K562 (cell line): Measurements from ENCODE around the gene ENTREP3. TPM values are rescaled to one million over a fixed set of nuclear protein-coding genes. Genes with fewer than 3 reads are reported as not detected.
A peak's percentile ranks its signal among the peaks of the same experiment; 100 is the strongest.

Source experiments
- ATF7 ChIP-seq: fragments of 450-650 bp; IDR thresholded peaks from 2 replicates; pipeline ENCODE4 v1.7.1; 2014; ENCODE audit warnings: mild to moderate bottlenecking, moderate library complexity
- CTBP1 ChIP-seq: fragments of 450-650 bp; IDR thresholded peaks from 2 replicates; pipeline ENCODE4 v1.6.1; 2016; ENCODE audit warnings: borderline replicate concordance
- EGR1 ChIP-seq: fragments of 450-650 bp; conservative IDR thresholded peaks from 2 replicates; pipeline ENCODE4 v1.6.1; 2017; ENCODE audit warnings: mild to moderate bottlenecking
- MED1 ChIP-seq: sonication (generic); formaldehyde crosslinking; IDR thresholded peaks from 2 replicates; pipeline ENCODE4 v1.8.1; 2023; ENCODE audit warnings: missing genetic modification reagents, borderline replicate concordance
- MYC ChIP-seq, 2 experiments: fragments of 250-450 bp in 1 of 2; sonication (Bioruptor Pico) in 1 of 2; IDR thresholded peaks; 2 replicates each; pipeline versions ENCODE4 v1.5.1 to v1.6.1; 2012 to 2021; ENCODE audit warnings: low read depth in 2 of 2, borderline replicate concordance in 1 of 2, improper control_type of control experiment in 1 of 2, low read length in 1 of 2, mild to moderate bottlenecking in 1 of 2, moderate library complexity in 1 of 2
- NFATC3 ChIP-seq: fragments of 450-650 bp; IDR thresholded peaks from 2 replicates; pipeline ENCODE4 v1.6.1; 2017; ENCODE audit warnings: mild to moderate bottlenecking
- PTBP1 ChIP-seq: fragments of 200-400 bp; formaldehyde crosslinking; IDR thresholded peaks from 2 replicates; pipeline ENCODE4 v1.6.1; 2017; ENCODE audit warnings: low read depth, low read length
- RBFOX2 ChIP-seq: fragments of 200-400 bp; formaldehyde crosslinking; IDR thresholded peaks from 2 replicates; pipeline ENCODE4 v1.6.1; 2017; ENCODE audit warnings: low read depth, mild to moderate bottlenecking, low read length, moderate library complexity
- RCOR1 ChIP-seq, 2 experiments: IDR thresholded peaks; 2 replicates each; pipeline ENCODE4 v1.6.1; 2012; ENCODE audit warnings: low read depth in 2 of 2, low read length in 2 of 2, borderline replicate concordance in 1 of 2, improper control_type of control experiment in 1 of 2
- RERE ChIP-seq: sonication (generic); formaldehyde crosslinking; IDR thresholded peaks from 2 replicates; pipeline ENCODE4 v1.8.0; 2023; ENCODE audit warnings: missing genetic modification reagents, mild to moderate bottlenecking, borderline replicate concordance
- THRAP3 ChIP-seq: fragments of 450-650 bp; IDR thresholded peaks from 2 replicates; pipeline ENCODE4 v1.6.1; 2016; ENCODE audit warnings: mild to moderate bottlenecking, inconsistent platforms, borderline replicate concordance
- ZBTB7A ChIP-seq: IDR thresholded peaks from 2 replicates; pipeline ENCODE4 v1.6.1; 2011; ENCODE audit warnings: low read depth, mild to moderate bottlenecking, low read length, moderate library complexity, borderline replicate concordance; ENCODE audit not compliant: control insufficient read depth
- ZNF121 ChIP-seq: sonication (generic); formaldehyde crosslinking; conservative IDR thresholded peaks from 2 replicates; pipeline ENCODE4 v1.8.0; 2022; ENCODE audit warnings: missing genetic modification reagents
- ZNF695 ChIP-seq: fragments of 450-650 bp; formaldehyde crosslinking; IDR thresholded peaks from 2 replicates; pipeline ENCODE4 v1.4.0; 2020; ENCODE audit warnings: mild to moderate bottlenecking, moderate library complexity
- ZZZ3 ChIP-seq: fragments of 450-650 bp; IDR thresholded peaks from 2 replicates; pipeline ENCODE4 v1.6.1; 2016; ENCODE audit warnings: antibody characterized with exemption, mild to moderate bottlenecking, moderate library complexity
- polyA plus RNA-seq, 8 experiments: library from polyadenylated mRNA; depleted of rRNA in 4 of 8; stranded (reverse) in 5 of 8; unstranded in 3 of 8; fragments of >200 nt; fragmentation: Nextera tagmentation in 2 of 8; fragmentation: Illumina TruSeq in 1 of 8; extraction: Ambion mirVana in 2 of 8; extraction: Trizol in 1 of 8; gene quantifications; 2 replicates each; pipeline versions ENCODE4 v1.2.1 to v1.2.3, GENCODE V29; 2011 to 2014; ENCODE audit warnings: inconsistent platforms in 1 of 8, missing spikeins in 1 of 8
- total RNA-seq, 7 experiments: library from RNA; depleted of rRNA in 6 of 7; stranded (reverse); fragments of >200 nt in 6 of 7; fragmentation: Illumina TruSeq in 2 of 7; extraction: Trizol in 2 of 7; gene quantifications; 2 replicates each; pipeline versions ENCODE4 v1.2.1 to v1.2.3, GENCODE V29; 2011 to 2021; ENCODE audit warnings: low replicate concordance in 1 of 7
- TF ChIP-seq, protein P1 (sequence below): fragments of 450-650 bp; IDR thresholded peaks from 2 replicates; pipeline ENCODE4 v1.6.1; 2016; ENCODE audit warnings: borderline replicate concordance
- TF ChIP-seq, protein P2 (sequence below): fragments of 250-450 bp; sonication (Bioruptor Pico); IDR thresholded peaks from 2 replicates; pipeline ENCODE4 v1.8.0; 2022; ENCODE audit warnings: moderate library complexity, mild to moderate bottlenecking, inconsistent platforms
- TF ChIP-seq, protein P3 (sequence below): fragments of 450-650 bp; IDR thresholded peaks from 2 replicates; pipeline ENCODE4 v1.6.1; 2017; ENCODE audit warnings: mild to moderate bottlenecking, moderate library complexity

Gene ENTREP3
- total and polyA plus RNA-seq, 9 of the 15 experiments (the other 6 are each of a cell fraction or from before 2014, with no cell fraction given), result 1.9 to 41.8 (median 5.9) TPM

- TF ChIP-seq RERE (CRISPR knock-in tag) (no peak), RBFOX2 (0 out of 2 replicates have a peak, but pooled peaks have one; percentile 19), MYC (IDR thresholded peaks at IDR 0.05; ENCODE audit: low read depth, low read length) (no peak), MYC (CRISPR knock-in tag; IDR thresholded peaks at IDR 0.05; ENCODE audit: borderline replicate concordance, low read depth) (no peak), ZNF121 (CRISPR knock-in tag) (no peak), ZBTB7A (peak; percentile 71), THRAP3 (no peak), RCOR1 (IDR thresholded peaks at IDR 0.05; ENCODE audit: borderline replicate concordance in 1 of 2, low read depth in 2 of 2, low read length in 2 of 2) (peak in 1 of 2 experiments; percentile 41; a peak in 1 of 4 replicates), MED1 (CRISPR knock-in tag) (no peak), EGR1 (no peak), PTBP1 (no peak), NFATC3 (no peak), ZNF695 (no peak), ZZZ3 (no peak), ATF7 (no peak; the same call in 1 of the 2 replicates), CTBP1 (no peak; the same call in 1 of the 2 replicates)
- TF ChIP-seq, protein P1, sequence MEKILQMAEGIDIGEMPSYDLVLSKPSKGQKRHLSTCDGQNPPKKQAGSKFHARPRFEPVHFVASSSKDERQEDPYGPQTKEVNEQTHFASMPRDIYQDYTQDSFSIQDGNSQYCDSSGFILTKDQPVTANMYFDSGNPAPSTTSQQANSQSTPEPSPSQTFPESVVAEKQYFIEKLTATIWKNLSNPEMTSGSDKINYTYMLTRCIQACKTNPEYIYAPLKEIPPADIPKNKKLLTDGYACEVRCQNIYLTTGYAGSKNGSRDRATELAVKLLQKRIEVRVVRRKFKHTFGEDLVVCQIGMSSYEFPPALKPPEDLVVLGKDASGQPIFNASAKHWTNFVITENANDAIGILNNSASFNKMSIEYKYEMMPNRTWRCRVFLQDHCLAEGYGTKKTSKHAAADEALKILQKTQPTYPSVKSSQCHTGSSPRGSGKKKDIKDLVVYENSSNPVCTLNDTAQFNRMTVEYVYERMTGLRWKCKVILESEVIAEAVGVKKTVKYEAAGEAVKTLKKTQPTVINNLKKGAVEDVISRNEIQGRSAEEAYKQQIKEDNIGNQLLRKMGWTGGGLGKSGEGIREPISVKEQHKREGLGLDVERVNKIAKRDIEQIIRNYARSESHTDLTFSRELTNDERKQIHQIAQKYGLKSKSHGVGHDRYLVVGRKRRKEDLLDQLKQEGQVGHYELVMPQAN, result no peak
- TF ChIP-seq, protein P2, sequence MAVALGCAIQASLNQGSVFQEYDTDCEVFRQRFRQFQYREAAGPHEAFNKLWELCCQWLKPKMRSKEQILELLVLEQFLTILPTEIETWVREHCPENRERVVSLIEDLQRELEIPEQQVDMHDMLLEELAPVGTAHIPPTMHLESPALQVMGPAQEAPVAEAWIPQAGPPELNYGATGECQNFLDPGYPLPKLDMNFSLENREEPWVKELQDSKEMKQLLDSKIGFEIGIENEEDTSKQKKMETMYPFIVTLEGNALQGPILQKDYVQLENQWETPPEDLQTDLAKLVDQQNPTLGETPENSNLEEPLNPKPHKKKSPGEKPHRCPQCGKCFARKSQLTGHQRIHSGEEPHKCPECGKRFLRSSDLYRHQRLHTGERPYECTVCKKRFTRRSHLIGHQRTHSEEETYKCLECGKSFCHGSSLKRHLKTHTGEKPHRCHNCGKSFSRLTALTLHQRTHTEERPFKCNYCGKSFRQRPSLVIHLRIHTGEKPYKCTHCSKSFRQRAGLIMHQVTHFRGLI (CRISPR knock-in tag), result no peak
- TF ChIP-seq, protein P3, sequence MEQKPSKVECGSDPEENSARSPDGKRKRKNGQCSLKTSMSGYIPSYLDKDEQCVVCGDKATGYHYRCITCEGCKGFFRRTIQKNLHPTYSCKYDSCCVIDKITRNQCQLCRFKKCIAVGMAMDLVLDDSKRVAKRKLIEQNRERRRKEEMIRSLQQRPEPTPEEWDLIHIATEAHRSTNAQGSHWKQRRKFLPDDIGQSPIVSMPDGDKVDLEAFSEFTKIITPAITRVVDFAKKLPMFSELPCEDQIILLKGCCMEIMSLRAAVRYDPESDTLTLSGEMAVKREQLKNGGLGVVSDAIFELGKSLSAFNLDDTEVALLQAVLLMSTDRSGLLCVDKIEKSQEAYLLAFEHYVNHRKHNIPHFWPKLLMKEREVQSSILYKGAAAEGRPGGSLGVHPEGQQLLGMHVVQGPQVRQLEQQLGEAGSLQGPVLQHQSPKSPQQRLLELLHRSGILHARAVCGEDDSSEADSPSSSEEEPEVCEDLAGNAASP, result no peak
Measured at GRCh38 chr1:155301342-155301841, 46.1 kb upstream of the ENTREP3 start, which contains the start of gene PKLR (continued).
